Ovary (tissue), 10 donors: ENCODE results near the gene ISX. TPM values are rescaled to one million over a fixed set of nuclear protein-coding genes. Genes with fewer than 3 reads are reported as not detected.

Experiments
- DNase-seq, 5 donors: peaks; one replicate each; pipeline ENCODE4 v3.0.0-alpha.2; 2019 to 2020
- H3K27ac ChIP-seq, 2 donors: fragments of 200-600 bp; one replicate each; pipeline versions ENCODE4 v1.5.1 to v1.8.0; 2019 to 2022
- H3K27me3 ChIP-seq: fragments of 200-600 bp; one replicate; pipeline ENCODE4 v1.8.0; 2022
- H3K36me3 ChIP-seq: fragments of 200-600 bp; sonication (generic); one replicate; pipeline ENCODE4 v1.5.1; 2019
- H3K4me1 ChIP-seq: one replicate; pipeline ENCODE4 v1.8.1; 2013; ENCODE audit warnings: mild to moderate bottlenecking, moderate library complexity; ENCODE audit not compliant: insufficient read depth
- H3K4me3 ChIP-seq: fragments of 200-600 bp; sonication (generic); one replicate; pipeline ENCODE4 v1.5.1; 2017
- H3K9me3 ChIP-seq, 2 donors: fragments of 200-600 bp in 1 of 2; sonication (generic) in 1 of 2; one replicate each; pipeline versions ENCODE4 v1.5.1 to v1.8.1; 2013 to 2019; ENCODE audit warnings: mild to moderate bottlenecking in 1 of 2, moderate library complexity in 1 of 2
- CTCF ChIP-seq, 3 donors: fragments of 450-650 bp in 2 of 3; fragments of 200-600 bp in 1 of 3; IDR thresholded peaks; one replicate each; pipeline versions ENCODE4 v1.5.1 to v1.8.0; 2016 to 2022; ENCODE audit warnings: antibody characterized with exemption in 3 of 3, mild to moderate bottlenecking in 1 of 3
- EP300 ChIP-seq: sonication (generic); formaldehyde crosslinking; IDR thresholded peaks from one replicate; pipeline ENCODE4 v1.6.1; 2017; ENCODE audit warnings: antibody characterized with exemption
- POLR2A ChIP-seq: fragments of 450-650 bp; IDR thresholded peaks from one replicate; pipeline ENCODE4 v1.6.1; 2017; ENCODE audit warnings: antibody characterized with exemption, mild to moderate bottlenecking, moderate library complexity
- WGBS, 3 donors: extraction: QIAGEN DNeasy Blood & Tissue Kit in 1 of 3; methylation state at CpG; one replicate each; pipeline versions ENCODE4 v1.1.5 to v1.1.7; 2013 to 2017; 5-methylcytosine and 5-hydroxymethylcytosine counted together
- intact Hi-C, 4 donors: fragments of 100-400 bp; cut with DNase I; formaldehyde crosslinking; loops; one replicate each; pipeline versions ENCODE4 v1.11.0 to v1.15.1; 2022 to 2023
- long read RNA-seq, 3 donors: library from polyadenylated mRNA in 2 of 3; unstranded in 2 of 3; transcript quantifications; one replicate each; pipeline ENCODE4 v2.0.0 and lab custom pipeline, GENCODE V29; 2021 to 2026
- polyA plus RNA-seq, 2 donors: library from polyadenylated mRNA; stranded (reverse); fragments of 200-250 nt in 1 of 2; fragments of 350-450 nt in 1 of 2; fragmentation: Illumina TruSeq in 1 of 2; extraction: RNeasy Lipid Tissue Mini Kit (QIAGEN cat#74804) in 1 of 2; gene quantifications; one replicate each; pipeline ENCODE4 v1.2.3, GENCODE V29; 2013 to 2014
- total RNA-seq, 7 donors: library from RNA; depleted of rRNA in 2 of 7; stranded (reverse); fragments of >200 nt in 2 of 7; fragmentation: NEBNext Ultra II Directional in 3 of 7; extraction: Animal tissue kit (Norgen Biotek cat#: 25700) in 3 of 7; gene quantifications; one replicate each; pipeline versions ENCODE4 v1.1.0 to v1.2.4, GENCODE V29; 2016 to 2023
- donor health status: DM: no; HTN: no; CAD: no; lungs with moderate emphysema.
- donor health status: DM: no; HTN: no; CAD: no.
- donor health status: Bipolar disorder and iron deficiency.
- donor health status: DM: yes; HTN: yes; CAD: no.
- donor health status: DM: no; HTN: no; CAD: no.
- donor health status: DM: yes; HTN: yes; CAD: no.

ISX gene
- total RNA-seq = under 1 TPM in 1 of 7 donors, not detected in 6; 0.12 TPM
- not detected for polyA plus RNA-seq
- long read RNA-seq, donor 1 = 0 reads
- long read RNA-seq, donor 2, partial matches to known transcripts = 0 of 1 reads
- long read RNA-seq, donor 2, other reads (novel, unspliced or antisense) = 0 of 1 reads
- long read RNA-seq, donor 3 = 0 reads

DNA sequence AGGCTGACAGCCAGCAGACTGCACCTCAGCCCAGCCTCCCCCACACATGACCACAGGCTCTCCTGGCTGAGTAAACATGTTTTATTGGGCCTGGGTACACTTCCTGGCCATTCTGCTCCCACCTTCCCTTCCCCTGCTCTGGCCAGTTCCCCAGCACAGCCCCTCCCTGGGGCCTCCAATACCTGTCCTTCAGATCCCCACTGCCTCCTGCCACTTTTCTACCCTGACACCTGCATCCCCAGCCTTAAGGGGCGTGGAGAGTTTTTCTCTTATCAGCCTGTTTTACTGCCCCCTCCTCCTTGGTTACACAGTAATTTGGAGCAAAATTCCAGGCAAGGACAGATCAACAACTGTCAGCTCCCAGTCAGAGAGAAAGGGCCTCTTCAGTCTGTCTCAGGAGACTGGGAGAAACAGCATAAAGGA is at the start of gene ISX:
Gene ISX, plus strand, starts transcription at position 363 of the 423 bp plus-strand sequence. CDS start 930 bp downstream, outside the sequence.
- Histone ChIP-seq H3K4me1 (no peaks in the 10 kb centered on the region), H3K9me3 (no peaks in the 10 kb centered on the region), H3K27me3 (no peaks in the 10 kb centered on the region), H3K4me3 (peak within 1 kb of the TSS; percentile 2), H3K27ac (no peak within 1 kb of the TSS), H3K36me3 (no peaks in the 10 kb centered on the region)
- WGBS, 3 donors = 24 to 41% (median 27%) methylated on average over 1 of the region's 1 CpG
- intact Hi-C loops = no loop called here
- DNase-seq = no peak
- TF ChIP-seq EP300 (no peak), CTCF (IDR thresholded peaks at IDR 0.05) (no peak), POLR2A (no peak)

DNA sequence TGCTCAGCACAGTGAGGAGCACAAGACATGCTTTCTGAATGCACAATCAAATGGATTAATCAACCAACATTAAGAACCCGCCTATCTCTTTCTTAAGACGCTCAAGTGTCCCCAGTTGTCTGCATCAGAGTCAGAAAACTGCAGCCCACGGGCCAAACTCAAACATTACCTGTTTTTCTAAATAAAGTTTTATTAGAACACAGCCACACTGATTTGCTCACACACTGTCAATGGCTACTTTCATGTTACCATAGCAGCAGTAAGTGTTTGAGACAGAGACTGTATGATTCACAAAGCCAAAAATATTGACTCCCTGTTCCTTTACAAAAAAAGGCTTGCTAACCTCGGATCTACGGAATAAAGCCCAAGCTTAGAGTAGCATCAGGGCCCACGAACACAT is 49.0 kb upstream of the ISX start:
- Histone ChIP-seq H3K27me3 (no peaks in the 10 kb centered on the region), H3K27ac (no peak overlapping the region), H3K4me3 (no peak overlapping the region), H3K9me3 (no peaks in the 10 kb centered on the region), H3K4me1 (no peaks in the 10 kb centered on the region), H3K36me3 (no peaks in the 10 kb centered on the region)
- intact Hi-C loops = no loop called here
- DNase-seq = no peak
- WGBS, 3 donors = 78 to 85% (median 80%) methylated on average over 6 of the region's 6 CpGs
- no peak for TF ChIP-seq POLR2A

DNA sequence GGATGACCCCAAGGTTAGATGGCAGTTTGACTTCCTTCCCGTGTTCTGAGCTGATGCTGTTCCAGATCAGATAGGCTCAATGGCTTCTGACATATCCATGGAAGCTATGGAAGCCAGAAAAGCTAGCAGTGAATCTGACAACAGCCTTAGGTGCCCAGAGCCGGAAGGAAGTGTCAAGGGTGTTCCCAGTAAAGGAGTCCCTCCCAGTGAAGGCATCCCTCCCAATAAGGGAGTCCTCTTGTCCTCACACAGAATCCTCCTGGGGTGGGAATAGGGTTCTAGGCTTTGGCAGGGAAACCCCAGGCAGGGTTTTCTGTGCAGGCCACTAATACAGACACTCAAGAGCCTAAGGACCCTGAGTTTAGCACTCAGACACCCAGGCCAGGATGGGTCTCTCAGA is 47.0 kb upstream of the ISX start:
- TF ChIP-seq EP300 (no peak), CTCF (IDR thresholded peaks at IDR 0.05) (no peak), POLR2A (no peak)
- no peak for DNase-seq
- Histone ChIP-seq H3K27me3 (no peaks in the 10 kb centered on the region), H3K36me3 (no peaks in the 10 kb centered on the region), H3K27ac (no peak overlapping the region), H3K9me3 (no peaks in the 10 kb centered on the region), H3K4me3 (no peak overlapping the region), H3K4me1 (no peaks in the 10 kb centered on the region)
- 50 to 71% (median 54%) methylated on average over 2 of the region's 2 CpGs for WGBS, 3 donors
- intact Hi-C loops = no loop called here

DNA sequence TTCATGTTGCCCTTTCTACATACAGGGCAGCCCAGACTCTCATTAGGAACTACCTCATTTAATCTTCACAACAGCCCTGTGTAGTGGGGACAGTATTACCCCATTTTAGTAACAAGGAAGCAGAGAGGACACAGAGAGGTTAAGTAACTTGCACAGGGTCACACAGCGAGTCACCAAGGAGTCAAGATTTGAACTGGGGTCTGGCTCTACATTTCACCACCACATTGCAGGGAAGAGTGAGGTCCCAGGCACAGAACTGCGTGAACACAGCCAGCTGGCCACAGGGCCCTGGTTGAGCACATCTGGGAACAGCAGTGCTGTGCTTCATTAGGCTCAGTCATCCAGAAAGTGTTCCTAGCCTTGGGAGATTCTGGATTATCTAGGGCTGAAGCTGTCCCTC is 45.4 kb upstream of the ISX start:
- Histone ChIP-seq H3K4me1 (no peaks in the 10 kb centered on the region), H3K36me3 (no peaks in the 10 kb centered on the region), H3K27me3 (no peaks in the 10 kb centered on the region), H3K27ac (no peak overlapping the region), H3K4me3 (no peak overlapping the region), H3K9me3 (no peaks in the 10 kb centered on the region)
- 89 to 93% (median 90%) methylated on average over 2 of the region's 2 CpGs for WGBS, 3 donors
- DNase-seq = no peak
- intact Hi-C loops = no loop called here
- TF ChIP-seq CTCF (IDR thresholded peaks at IDR 0.05) = no peak
- no peak for TF ChIP-seq POLR2A
- no peak for TF ChIP-seq EP300

- WGBS, 3 donors = 63 to 79% (median 77%) methylated on average over 7 of the region's 7 CpGs
- Histone ChIP-seq H3K27me3 (no peaks in the 10 kb centered on the region), H3K4me3 (no peak overlapping the region), H3K36me3 (no peaks in the 10 kb centered on the region), H3K27ac (no peak overlapping the region), H3K4me1 (no peaks in the 10 kb centered on the region), H3K9me3 (no peaks in the 10 kb centered on the region)
- no peak for DNase-seq
- TF ChIP-seq EP300 (no peak), POLR2A (no peak), CTCF (IDR thresholded peaks at IDR 0.05) (no peak)
- intact Hi-C loops = no loop called here
Observed at GRCh38 chr22:35021161-35021560, 44.8 kb upstream of the ISX start.
